Natural killer cell treated with Interleukin-12 subunit alpha and Interleukin-12 subunit beta and Interleukin-15 and Interleukin-18, amount 100 ng/mL, for 72 hours (primary cell): ENCODE data around the gene CCDC110. TPM values are rescaled to one million over a fixed set of nuclear protein-coding genes. Genes with fewer than 3 reads are reported as not detected.
A peak's percentile ranks its signal among the peaks of the same experiment; 100 is the strongest.

Experiments
- ATAC-seq, 2 donors: fragments of 150-1000 bp; cut with Tn5 transposase in 1 of 2; sonication (Bioruptor Pico), chemical (Tn5 transposase) in 1 of 2; 2 replicates each; pipeline ENCODE4 v1.10.0; 2021
- DNase-seq: peaks from one replicate; pipeline ENCODE4 v3.0.0; 2022; ENCODE audit warnings: low spot score
- H3K27ac Mint-ChIP-seq, 2 donors: 1 replicate in 1 of 2; 2 replicates in 1 of 2; pipeline ENCODE4 v1.8.0; 2022; ENCODE audit warnings: mixed read lengths in 2 of 2, mild to moderate bottlenecking in 1 of 2, moderate library complexity in 1 of 2
- H3K27me3 Mint-ChIP-seq, 2 donors: 1 replicate in 1 of 2; 2 replicates in 1 of 2; pipeline ENCODE4 v1.8.0; 2022; ENCODE audit warnings: mixed read lengths in 2 of 2
- H3K36me3 Mint-ChIP-seq: one replicate; pipeline ENCODE4 v1.8.0; 2022; ENCODE audit warnings: mixed read lengths
- H3K4me1 Mint-ChIP-seq, 2 donors: 1 replicate in 1 of 2; 2 replicates in 1 of 2; pipeline ENCODE4 v1.8.0; 2022; ENCODE audit warnings: low read depth in 2 of 2, mixed read lengths in 2 of 2, mild to moderate bottlenecking in 1 of 2
- H3K4me3 Mint-ChIP-seq: one replicate; pipeline ENCODE4 v1.8.0; 2022; ENCODE audit warnings: mixed read lengths
- H3K9me3 Mint-ChIP-seq: 2 replicates; pipeline ENCODE4 v1.8.0; 2022; ENCODE audit warnings: mixed read lengths
- total RNA-seq, 2 donors: library from RNA; stranded (reverse); gene quantifications; one replicate each; pipeline ENCODE4 v1.2.3, GENCODE V29; 2022

The CCDC110 gene
- total RNA-seq, 2 donors from 2014 or later: not detected

GRCh38 chr4:185502386-185502785 lies 30.9 kb upstream of the CCDC110 start:
- DNase-seq (no peak), ATAC-seq (no peak)
- Mint-ChIP-seq H3K4me1 (no peaks in the 10 kb centered on the region), H3K27me3 (peaks cover 13 to 28% of the 10 kb centered on the region in 2 donors), H3K27ac (no peak overlapping the region), H3K4me3 (no peak overlapping the region), H3K36me3 (no peaks in the 10 kb centered on the region), H3K9me3 (peaks cover 3% of the 10 kb centered on the region)

- H3K4me3 Mint-ChIP-seq: no peak overlapping the region
- DNase-seq: no peak
These were observed 29.0 kb upstream of the CCDC110 start for GRCh38 chr4:185500576-185500975.

GRCh38 chr4:185500035-185500434 lies 28.5 kb upstream of the CCDC110 start:
- peaks cover 3% of the 10 kb centered on the region for H3K9me3 Mint-ChIP-seq
- no peak for ATAC-seq

More at GRCh38 chr4:185500576-185500975, 29.0 kb upstream of the CCDC110 start:
- H3K9me3 Mint-ChIP-seq: peaks cover 3% of the 10 kb centered on the region
- no peaks in the 10 kb centered on the region for H3K4me1 Mint-ChIP-seq
- peak in 1 of 2 donors; percentile 13 for ATAC-seq
- H3K27me3 Mint-ChIP-seq: peaks cover 11 to 24% of the 10 kb centered on the region in 2 donors
- no peak overlapping the region for H3K27ac Mint-ChIP-seq
- H3K36me3 Mint-ChIP-seq: no peaks in the 10 kb centered on the region

GRCh38 chr4:185488650-185489049 lies 17.1 kb upstream of the CCDC110 start:
- H3K27ac Mint-ChIP-seq: no peak overlapping the region
- H3K27me3 Mint-ChIP-seq: peaks cover 24 to 41% of the 10 kb centered on the region in 2 donors
- peaks cover 7% of the 10 kb centered on the region for H3K36me3 Mint-ChIP-seq
- H3K4me1 Mint-ChIP-seq: no peaks in the 10 kb centered on the region
- H3K9me3 Mint-ChIP-seq: peaks cover 15% of the 10 kb centered on the region
- DNase-seq: no peak
- no peak for ATAC-seq
- H3K4me3 Mint-ChIP-seq: no peak overlapping the region

More at GRCh38 chr4:185500035-185500434, 28.5 kb upstream of the CCDC110 start:
- no peak for DNase-seq
- H3K4me3 Mint-ChIP-seq: no peak overlapping the region
- no peak overlapping the region for H3K27ac Mint-ChIP-seq
- no peaks in the 10 kb centered on the region for H3K36me3 Mint-ChIP-seq
- no peaks in the 10 kb centered on the region for H3K4me1 Mint-ChIP-seq
- H3K27me3 Mint-ChIP-seq: peaks cover 10 to 18% of the 10 kb centered on the region in 2 donors

GRCh38 chr4:185481401-185481800 lies 9.9 kb upstream of the CCDC110 start:
- no peak for DNase-seq
- H3K27ac Mint-ChIP-seq: no peak overlapping the region
- H3K9me3 Mint-ChIP-seq: no peaks in the 10 kb centered on the region
- no peaks in the 10 kb centered on the region for H3K36me3 Mint-ChIP-seq
- H3K27me3 Mint-ChIP-seq: peaks cover 36 to 71% of the 10 kb centered on the region in 2 donors
- no peak for ATAC-seq
- H3K4me1 Mint-ChIP-seq: no peaks in the 10 kb centered on the region
- H3K4me3 Mint-ChIP-seq: no peak overlapping the region

GRCh38 chr4:185480016-185480732 lies 8.6 kb upstream of the CCDC110 start:
- no peak for ATAC-seq
- no peak for DNase-seq
- Mint-ChIP-seq H3K4me1 (no peaks in the 10 kb centered on the region), H3K4me3 (no peak overlapping the region), H3K9me3 (no peaks in the 10 kb centered on the region), H3K27ac (no peak overlapping the region), H3K27me3 (peaks cover 33 to 64% of the 10 kb centered on the region in 2 donors), H3K36me3 (no peaks in the 10 kb centered on the region)

- Mint-ChIP-seq H3K27me3 (peaks cover 30 to 61% of the 10 kb centered on the region in 2 donors), H3K9me3 (no peaks in the 10 kb centered on the region), H3K36me3 (no peaks in the 10 kb centered on the region), H3K4me1 (no peaks in the 10 kb centered on the region), H3K4me3 (no peak overlapping the region), H3K27ac (no peak overlapping the region)
- ATAC-seq (no peak), DNase-seq (no peak)
These were observed 8.0 kb upstream of the CCDC110 start for GRCh38 chr4:185479507-185479971.

- peaks cover 16 to 25% of the 10 kb centered on the region in 2 donors for H3K27me3 Mint-ChIP-seq
- no peak overlapping the region for H3K4me3 Mint-ChIP-seq
- no peak overlapping the region for H3K27ac Mint-ChIP-seq
- ATAC-seq: no peak
- no peak for DNase-seq
- no peaks in the 10 kb centered on the region for H3K9me3 Mint-ChIP-seq
- no peaks in the 10 kb centered on the region for H3K36me3 Mint-ChIP-seq
- peaks cover 8 to 11% of the 10 kb centered on the region in 2 donors for H3K4me1 Mint-ChIP-seq
These were observed 1.7 kb upstream of the CCDC110 start for GRCh38 chr4:185473247-185473646.

- peak overlapping the region; percentile 93 for H3K4me3 Mint-ChIP-seq
- DNase-seq (no peak), ATAC-seq (no peak)
- H3K36me3 Mint-ChIP-seq: no peaks in the 10 kb centered on the region
- no peaks in the 10 kb centered on the region for H3K9me3 Mint-ChIP-seq
- peaks cover 8 to 11% of the 10 kb centered on the region in 2 donors for H3K4me1 Mint-ChIP-seq
- H3K27ac Mint-ChIP-seq: peak overlapping the region; percentile 31 to 39
- peaks cover 9 to 19% of the 10 kb centered on the region in 2 donors for H3K27me3 Mint-ChIP-seq
These were observed 590 bp upstream of the CCDC110 start for GRCh38 chr4:185472103-185472542.

- Mint-ChIP-seq H3K4me1 (peaks cover 8 to 11% of the 10 kb centered on the region in 2 donors), H3K27me3 (peaks cover 9 to 26% of the 10 kb centered on the region in 2 donors), H3K4me3 (peak overlapping the region; percentile 57), H3K36me3 (no peaks in the 10 kb centered on the region), H3K9me3 (no peaks in the 10 kb centered on the region), H3K27ac (peak overlapping the region in 1 of 2 donors; percentile 17)
- ATAC-seq (no peak), DNase-seq (no peak)
These were observed 885 bp downstream of the CCDC110 start for GRCh38 chr4:185470501-185471195.

- Mint-ChIP-seq H3K36me3 (no peaks in the 10 kb centered on the region), H3K27ac (peak overlapping the region in 1 of 2 donors; percentile 17), H3K27me3 (peaks cover 12 to 35% of the 10 kb centered on the region in 2 donors), H3K9me3 (no peaks in the 10 kb centered on the region), H3K4me3 (no peak overlapping the region), H3K4me1 (peaks cover 8 to 11% of the 10 kb centered on the region in 2 donors)
- DNase-seq (no peak), ATAC-seq (no peak)
These were observed 1.9 kb downstream of the CCDC110 start for GRCh38 chr4:185469580-185470154.

GRCh38 chr4:185468999-185469398 lies 2.5 kb downstream of the CCDC110 start:
- DNase-seq (no peak), ATAC-seq (no peak)
- Mint-ChIP-seq H3K27me3 (peaks cover 12 to 35% of the 10 kb centered on the region in 2 donors), H3K4me3 (no peak overlapping the region), H3K9me3 (no peaks in the 10 kb centered on the region), H3K36me3 (no peaks in the 10 kb centered on the region), H3K27ac (no peak overlapping the region), H3K4me1 (peaks cover 8 to 11% of the 10 kb centered on the region in 2 donors)

- ATAC-seq: no peak
- no peaks in the 10 kb centered on the region for H3K9me3 Mint-ChIP-seq
- peaks cover 8 to 11% of the 10 kb centered on the region in 2 donors for H3K4me1 Mint-ChIP-seq
- H3K27ac Mint-ChIP-seq: no peak overlapping the region
- peaks cover 14 to 35% of the 10 kb centered on the region in 2 donors for H3K27me3 Mint-ChIP-seq
- H3K36me3 Mint-ChIP-seq: no peaks in the 10 kb centered on the region
- no peak overlapping the region for H3K4me3 Mint-ChIP-seq
- DNase-seq: no peak
These were observed 3.5 kb downstream of the CCDC110 start for GRCh38 chr4:185467991-185468390.

GRCh38 chr4:185467101-185467500 lies 4.4 kb downstream of the CCDC110 start:
- no peak for DNase-seq
- ATAC-seq: no peak
- H3K36me3 Mint-ChIP-seq: no peaks in the 10 kb centered on the region
- no peak overlapping the region for H3K27ac Mint-ChIP-seq
- no peaks in the 10 kb centered on the region for H3K9me3 Mint-ChIP-seq
- no peak overlapping the region for H3K4me3 Mint-ChIP-seq
- peaks cover 8 to 10% of the 10 kb centered on the region in 2 donors for H3K4me1 Mint-ChIP-seq
- H3K27me3 Mint-ChIP-seq: peaks cover 15 to 37% of the 10 kb centered on the region in 2 donors
